MM.1S (cell line): ENCODE data around the gene LHFPL2.

Experiments used
- DNase-seq: peaks from one replicate; pipeline ENCODE4 v3.0.0-alpha.2; 2015
- H2AFZ ChIP-seq: fragments of 300-600 bp; sonication (generic); 2 replicates; pipeline ENCODE4 v1.6.0; 2016; ENCODE audit warnings: antibody characterized with exemption, low read length
- H3F3A ChIP-seq: fragments of 300-600 bp; sonication (generic); 2 replicates; pipeline ENCODE4 v1.6.1; 2016; ENCODE audit warnings: mild to moderate bottlenecking, antibody characterized with exemption, low read length, moderate library complexity, mixed read lengths; ENCODE audit not compliant: insufficient read depth
- H3K27ac ChIP-seq: fragments of 300-600 bp; sonication (generic); 2 replicates; pipeline ENCODE4 v1.5.1; 2016; ENCODE audit warnings: mild to moderate bottlenecking, low read length
- H3K27me3 ChIP-seq: fragments of 300-600 bp; sonication (generic); replicated peaks from 2 replicates; pipeline ENCODE4 v1.6.0; 2016; ENCODE audit warnings: low read length; ENCODE audit not compliant: insufficient read depth
- H3K36me3 ChIP-seq: fragments of 300-600 bp; sonication (generic); replicated peaks from 2 replicates; pipeline ENCODE4 v1.6.1; 2016; ENCODE audit warnings: mild to moderate bottlenecking, low read length, mixed read lengths; ENCODE audit not compliant: insufficient read depth
- H3K4me1 ChIP-seq: fragments of 300-600 bp; sonication (generic); 2 replicates; pipeline ENCODE4 v1.6.1; 2016; ENCODE audit warnings: low read length, mixed read lengths
- H3K4me2 ChIP-seq: fragments of 300-600 bp; sonication (generic); 2 replicates; pipeline ENCODE4 v1.6.0; 2016; ENCODE audit warnings: low read depth, low read length
- H3K4me3 ChIP-seq: fragments of 300-600 bp; sonication (generic); 2 replicates; pipeline ENCODE4 v1.5.1; 2016; ENCODE audit warnings: low read length, mixed read lengths
- H3K79me2 ChIP-seq: fragments of 300-600 bp; sonication (generic); 2 replicates; pipeline ENCODE4 v1.6.1; 2016; ENCODE audit warnings: mixed run types, low read length, mixed read lengths
- H3K9ac ChIP-seq: fragments of 300-600 bp; sonication (generic); 2 replicates; pipeline ENCODE4 v1.6.1; 2016; ENCODE audit warnings: low read length, mixed read lengths
- H3K9me2 ChIP-seq: fragments of 300-600 bp; sonication (generic); replicated peaks from 2 replicates; pipeline ENCODE4 v1.6.1; 2016; ENCODE audit warnings: mild to moderate bottlenecking, low read length, mixed read lengths; ENCODE audit not compliant: insufficient read depth
- H3K9me3 ChIP-seq: fragments of 300-600 bp; sonication (generic); replicated peaks from 2 replicates; pipeline ENCODE4 v1.6.1; 2016; ENCODE audit warnings: mild to moderate bottlenecking, low read length, mixed read lengths; ENCODE audit not compliant: insufficient read depth
- H4K20me1 ChIP-seq: fragments of 300-600 bp; sonication (generic); 2 replicates; pipeline ENCODE4 v1.6.1; 2016; ENCODE audit warnings: mild to moderate bottlenecking, low read length, moderate library complexity, mixed read lengths; ENCODE audit not compliant: insufficient read depth
- EZH2 ChIP-seq: fragments of 300-600 bp; sonication (generic); optimal IDR thresholded peaks from 2 replicates; pipeline ENCODE3; 2017; ENCODE audit warnings: low read depth, mild to moderate bottlenecking, antibody characterized with exemption, low read length, mixed read lengths
- EZH2phosphoT487 ChIP-seq: fragments of 300-600 bp; sonication (generic); IDR thresholded peaks from 2 replicates; pipeline ENCODE4 v1.6.1; 2018; ENCODE audit warnings: antibody characterized with exemption, low read length
- TF ChIP-seq, protein P1 (sequence below): fragments of 300-600 bp; sonication (generic); IDR thresholded peaks from 2 replicates; pipeline ENCODE4 v1.5.1; 2016; ENCODE audit warnings: antibody characterized with exemption, low read length, mixed read lengths

LHFPL2 gene

DNA sequence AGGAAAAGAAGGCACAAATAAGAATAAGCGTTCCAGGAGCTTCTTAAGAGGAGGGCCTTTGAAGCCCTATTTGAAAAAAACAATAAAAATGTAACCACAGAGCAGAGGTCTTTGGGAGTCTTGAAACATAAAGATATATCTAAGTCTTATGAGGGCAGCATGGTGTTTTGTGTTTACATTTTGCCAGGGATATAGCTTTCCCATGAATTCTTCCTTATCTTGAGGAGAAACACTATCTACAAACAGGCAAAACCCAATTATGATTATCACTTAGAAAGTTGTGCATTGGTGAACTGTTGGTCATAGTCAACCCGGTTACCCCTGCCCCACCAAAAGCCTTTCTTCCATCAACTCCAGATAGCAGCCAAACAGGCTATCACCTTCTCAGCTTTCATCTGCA lies 23.6 kb upstream of the LHFPL2 start:
- Histone ChIP-seq H3K36me3 (no peaks in the 10 kb centered on the region), H3K9me2 (no peaks in the 10 kb centered on the region), H3K4me2 (no peak overlapping the region), H3K9me3 (no peaks in the 10 kb centered on the region), H3K4me1 (no peaks in the 10 kb centered on the region), H4K20me1 (no peaks in the 10 kb centered on the region), H3K4me3 (no peak overlapping the region), H3K79me2 (no peaks in the 10 kb centered on the region), H3K27ac (no peak overlapping the region), H3K9ac (no peak overlapping the region), H3K27me3 (no peaks in the 10 kb centered on the region), H3F3A (no peaks in the 10 kb centered on the region), H2AFZ (no peak overlapping the region)
- TF ChIP-seq, protein P1, sequence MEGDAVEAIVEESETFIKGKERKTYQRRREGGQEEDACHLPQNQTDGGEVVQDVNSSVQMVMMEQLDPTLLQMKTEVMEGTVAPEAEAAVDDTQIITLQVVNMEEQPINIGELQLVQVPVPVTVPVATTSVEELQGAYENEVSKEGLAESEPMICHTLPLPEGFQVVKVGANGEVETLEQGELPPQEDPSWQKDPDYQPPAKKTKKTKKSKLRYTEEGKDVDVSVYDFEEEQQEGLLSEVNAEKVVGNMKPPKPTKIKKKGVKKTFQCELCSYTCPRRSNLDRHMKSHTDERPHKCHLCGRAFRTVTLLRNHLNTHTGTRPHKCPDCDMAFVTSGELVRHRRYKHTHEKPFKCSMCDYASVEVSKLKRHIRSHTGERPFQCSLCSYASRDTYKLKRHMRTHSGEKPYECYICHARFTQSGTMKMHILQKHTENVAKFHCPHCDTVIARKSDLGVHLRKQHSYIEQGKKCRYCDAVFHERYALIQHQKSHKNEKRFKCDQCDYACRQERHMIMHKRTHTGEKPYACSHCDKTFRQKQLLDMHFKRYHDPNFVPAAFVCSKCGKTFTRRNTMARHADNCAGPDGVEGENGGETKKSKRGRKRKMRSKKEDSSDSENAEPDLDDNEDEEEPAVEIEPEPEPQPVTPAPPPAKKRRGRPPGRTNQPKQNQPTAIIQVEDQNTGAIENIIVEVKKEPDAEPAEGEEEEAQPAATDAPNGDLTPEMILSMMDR, result no peak
- TF ChIP-seq EZH2phosphoT487 (no peak), EZH2 (no peak)
- DNase-seq, result no peak

DNA sequence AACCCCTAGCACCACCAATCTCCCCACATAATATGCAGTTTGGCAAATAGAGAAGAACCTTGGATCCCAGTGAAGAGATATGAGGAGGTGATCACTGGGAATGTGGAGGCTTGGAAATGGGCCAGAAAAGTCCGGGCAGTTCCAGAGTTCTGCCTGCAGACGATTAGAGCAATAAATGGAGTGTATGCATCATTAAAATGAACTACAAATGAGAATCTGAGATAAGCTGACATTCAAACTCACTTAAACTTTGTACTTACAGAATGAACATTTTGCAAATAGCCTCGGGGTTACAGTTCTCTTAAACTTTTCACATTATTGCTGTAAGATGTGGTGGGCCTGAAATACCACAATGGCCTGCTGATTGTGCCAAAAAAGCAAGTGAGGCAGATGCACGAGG lies 23.0 kb upstream of the LHFPL2 start:
- no peak overlapping the region for H3K4me2 ChIP-seq
- TF ChIP-seq, protein P1, result no peak
- TF ChIP-seq EZH2phosphoT487 (no peak), EZH2 (no peak)
- no peaks in the 10 kb centered on the region for H3F3A ChIP-seq
- no peaks in the 10 kb centered on the region for H3K9me3 ChIP-seq
- no peaks in the 10 kb centered on the region for H4K20me1 ChIP-seq
- H2AFZ ChIP-seq, result no peak overlapping the region
- no peaks in the 10 kb centered on the region for H3K36me3 ChIP-seq
- DNase-seq, result no peak
- no peak overlapping the region for H3K27ac ChIP-seq
- no peaks in the 10 kb centered on the region for H3K79me2 ChIP-seq
- H3K4me3 ChIP-seq, result no peak overlapping the region
- no peak overlapping the region for H3K9ac ChIP-seq
- no peaks in the 10 kb centered on the region for H3K4me1 ChIP-seq
- no peaks in the 10 kb centered on the region for H3K27me3 ChIP-seq
- no peaks in the 10 kb centered on the region for H3K9me2 ChIP-seq

DNA sequence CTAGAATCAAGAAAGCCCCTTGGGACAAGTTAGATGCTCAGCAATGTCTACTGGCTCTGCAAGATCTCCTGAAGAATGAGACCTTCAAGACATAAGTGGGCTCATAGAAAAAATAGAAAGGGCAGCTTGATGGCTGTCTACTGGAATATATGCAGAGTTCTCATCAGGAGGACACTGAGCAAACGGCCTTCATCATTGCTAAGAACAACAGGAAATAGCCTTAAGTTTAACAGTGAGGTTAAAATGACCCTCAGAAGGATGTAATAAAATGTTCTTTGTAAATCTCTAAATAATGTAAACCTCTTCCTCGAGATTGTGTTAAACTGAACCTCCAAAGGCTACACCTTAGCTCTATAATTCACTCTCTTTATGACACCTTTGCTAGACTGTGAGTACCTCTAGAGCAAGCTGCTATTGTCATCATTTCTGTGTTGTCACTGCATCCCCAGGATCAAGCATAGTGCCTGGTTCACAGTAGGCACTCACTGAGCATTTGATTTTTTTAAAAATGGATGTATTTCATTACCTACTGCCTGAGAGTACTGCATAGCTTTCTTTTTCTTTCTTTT lies 22.2 kb upstream of the LHFPL2 start:
- Histone ChIP-seq H3K4me3 (no peak overlapping the region), H3F3A (no peaks in the 10 kb centered on the region), H2AFZ (no peak overlapping the region), H3K9me3 (no peaks in the 10 kb centered on the region), H3K36me3 (no peaks in the 10 kb centered on the region), H3K9me2 (no peaks in the 10 kb centered on the region), H3K9ac (no peak overlapping the region), H3K4me2 (no peak overlapping the region), H3K27ac (no peak overlapping the region), H4K20me1 (no peaks in the 10 kb centered on the region), H3K27me3 (no peaks in the 10 kb centered on the region), H3K79me2 (no peaks in the 10 kb centered on the region), H3K4me1 (no peaks in the 10 kb centered on the region)
- no peak for TF ChIP-seq EZH2phosphoT487
- no peak for TF ChIP-seq EZH2
- TF ChIP-seq, protein P1, result no peak
- DNase-seq, result no peak
